Mammary epithelial cell (primary cell): ENCODE data around the gene DEDD.

Experiments
- EZH2 ChIP-seq: IDR thresholded peaks from 2 replicates; pipeline ENCODE4 v1.6.1; 2012; ENCODE audit warnings: low read length, inconsistent platforms, borderline replicate concordance
- TF ChIP-seq, protein P1 (sequence below), 2 donors: IDR thresholded peaks in 1 of 2; conservative IDR thresholded peaks in 1 of 2; 2 replicates each; pipeline ENCODE4 v1.5.1; 2011 to 2012; ENCODE audit warnings: inconsistent platforms in 2 of 2, low read length in 2 of 2, mild to moderate bottlenecking in 2 of 2, control low read depth in 1 of 2, low read depth in 1 of 2; ENCODE audit not compliant: insufficient read depth in 1 of 2; ENCODE audit errors: extremely low read depth in 1 of 2

DNA sequence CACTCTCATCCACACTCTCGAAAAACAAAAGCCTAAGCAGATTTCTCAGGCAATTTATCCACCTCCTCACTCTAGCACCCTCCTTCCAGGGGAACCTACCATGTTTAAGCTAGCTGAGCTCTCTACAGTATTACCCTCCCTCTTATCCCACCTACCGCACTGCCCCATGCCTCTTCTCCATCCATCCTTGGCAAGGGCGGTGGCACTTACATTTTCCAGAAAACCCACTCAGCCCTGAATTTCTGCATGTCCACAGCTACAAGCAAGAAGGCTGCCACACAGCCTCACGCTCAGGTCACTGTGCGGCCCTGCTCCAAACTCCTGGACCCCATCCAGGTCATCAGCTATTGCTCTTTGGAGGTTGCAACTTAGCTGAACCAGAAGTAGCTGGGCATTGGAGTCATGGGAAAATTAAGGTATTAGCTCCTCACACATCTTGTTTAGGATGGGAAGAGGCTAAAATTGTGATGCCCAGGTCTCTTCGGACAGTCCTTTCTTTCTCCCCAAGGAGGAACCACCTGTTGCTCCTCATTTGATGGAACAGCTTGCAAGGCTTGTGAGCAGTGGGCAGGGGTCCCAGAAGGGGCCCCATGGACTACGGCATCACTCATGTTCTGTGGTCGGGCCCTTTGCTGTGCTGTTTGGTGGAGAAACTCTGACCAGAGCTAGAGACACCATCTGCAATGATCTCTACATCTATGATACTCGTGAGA is 33.2 kb downstream of the DEDD start:
- TF ChIP-seq, protein P1, sequence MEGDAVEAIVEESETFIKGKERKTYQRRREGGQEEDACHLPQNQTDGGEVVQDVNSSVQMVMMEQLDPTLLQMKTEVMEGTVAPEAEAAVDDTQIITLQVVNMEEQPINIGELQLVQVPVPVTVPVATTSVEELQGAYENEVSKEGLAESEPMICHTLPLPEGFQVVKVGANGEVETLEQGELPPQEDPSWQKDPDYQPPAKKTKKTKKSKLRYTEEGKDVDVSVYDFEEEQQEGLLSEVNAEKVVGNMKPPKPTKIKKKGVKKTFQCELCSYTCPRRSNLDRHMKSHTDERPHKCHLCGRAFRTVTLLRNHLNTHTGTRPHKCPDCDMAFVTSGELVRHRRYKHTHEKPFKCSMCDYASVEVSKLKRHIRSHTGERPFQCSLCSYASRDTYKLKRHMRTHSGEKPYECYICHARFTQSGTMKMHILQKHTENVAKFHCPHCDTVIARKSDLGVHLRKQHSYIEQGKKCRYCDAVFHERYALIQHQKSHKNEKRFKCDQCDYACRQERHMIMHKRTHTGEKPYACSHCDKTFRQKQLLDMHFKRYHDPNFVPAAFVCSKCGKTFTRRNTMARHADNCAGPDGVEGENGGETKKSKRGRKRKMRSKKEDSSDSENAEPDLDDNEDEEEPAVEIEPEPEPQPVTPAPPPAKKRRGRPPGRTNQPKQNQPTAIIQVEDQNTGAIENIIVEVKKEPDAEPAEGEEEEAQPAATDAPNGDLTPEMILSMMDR (conservative IDR thresholded peaks at IDR 0.05 in 1 of 2, IDR thresholded peaks at IDR 0.05 in 1 of 2; ENCODE audit: extremely low read depth in 1 of 2, insufficient read depth in 1 of 2, low read depth in 1 of 2, low read length in 2 of 2): no peak
- TF ChIP-seq EZH2: no peak
